ENCODE data around the gene PAXX. TPM values are rescaled to one million over a fixed set of nuclear protein-coding genes. Genes with fewer than 3 reads are reported as not detected.

PAXX gene
- polyA plus RNA-seq, 1 donor from 2014 or later = 276 TPM

DNA sequence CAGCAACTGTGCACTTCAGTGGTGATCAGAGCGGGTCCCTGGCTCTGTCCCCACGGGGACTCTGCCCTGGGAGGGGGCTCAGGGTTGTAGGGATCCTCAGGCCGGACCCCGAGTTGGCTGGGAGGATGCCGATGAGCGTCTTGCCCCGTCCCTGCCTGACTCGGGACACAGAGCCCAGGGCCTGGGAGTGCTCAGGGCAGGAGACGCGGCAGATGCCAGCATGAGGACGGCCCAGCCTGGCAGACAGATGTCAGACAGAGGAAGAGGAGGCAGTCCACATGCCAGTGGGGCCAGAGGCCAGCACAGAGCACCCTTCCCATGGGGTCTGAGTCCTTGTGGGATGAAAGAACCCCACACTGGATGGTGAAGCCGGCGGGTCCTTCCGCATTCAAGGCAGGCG lies 28.9 kb upstream of the PAXX start:
- H3K27ac ChIP-seq (ENCODE audit: low read length) = no peak overlapping the region
- H3K27me3 ChIP-seq (ENCODE audit: insufficient read depth, low read depth, low read length) = no peaks in the 10 kb centered on the region
- no peaks in the 10 kb centered on the region for H4K20me1 ChIP-seq (ENCODE audit: insufficient read depth)
- H3K9ac ChIP-seq (ENCODE audit: low read length) = no peak overlapping the region
- H3K4me3 ChIP-seq (ENCODE audit: low read length) = no peak overlapping the region
- H3K9me2 ChIP-seq (ENCODE audit: insufficient read depth, low read length) = no peaks in the 10 kb centered on the region
- TF ChIP-seq EZH2 (IDR thresholded peaks at IDR 0.05; ENCODE audit: borderline replicate concordance, insufficient read depth, low read length, poor library complexity, severe bottlenecking) = no peak
- no peak overlapping the region for H2AFZ ChIP-seq (ENCODE audit: low read depth, low read length)
- no peaks in the 10 kb centered on the region for H3F3A ChIP-seq (ENCODE audit: insufficient read depth, low read length, poor library complexity, severe bottlenecking)
- H3K36me3 ChIP-seq (ENCODE audit: insufficient read depth, low read length) = no peaks in the 10 kb centered on the region
- H3K4me2 ChIP-seq (ENCODE audit: low read length) = no peak overlapping the region
- H3K79me2 ChIP-seq (replicated peaks; ENCODE audit: insufficient read depth, low read length) = no peaks in the 10 kb centered on the region
- H3K9me3 ChIP-seq (ENCODE audit: low read length) = no peaks in the 10 kb centered on the region

DNA sequence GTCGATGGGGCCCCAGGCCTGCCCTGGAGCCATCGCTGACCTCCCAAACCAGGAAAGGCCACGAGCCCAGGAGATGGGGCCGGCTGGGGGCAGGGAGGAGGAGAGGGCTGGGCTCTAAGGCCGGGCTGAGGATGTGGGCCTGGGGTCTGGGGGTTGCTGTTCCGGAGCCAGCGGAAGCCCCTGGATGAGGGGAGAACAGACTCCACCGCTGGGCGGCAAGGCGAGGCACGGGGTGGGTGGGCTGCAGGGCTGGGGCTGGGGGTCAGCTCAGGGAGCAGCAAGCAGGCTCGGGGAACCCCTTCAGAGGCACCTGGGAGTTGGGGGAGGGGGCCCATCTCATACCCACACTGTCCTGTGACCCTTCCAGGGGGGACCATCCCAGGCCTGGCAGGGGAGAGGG lies 28.5 kb upstream of the PAXX start:
- H3K4me2 ChIP-seq (ENCODE audit: low read length) = no peak overlapping the region
- H3K36me3 ChIP-seq (ENCODE audit: insufficient read depth, low read length) = no peaks in the 10 kb centered on the region
- no peaks in the 10 kb centered on the region for H3K27me3 ChIP-seq (ENCODE audit: insufficient read depth, low read depth, low read length)
- H3K9ac ChIP-seq (ENCODE audit: low read length) = no peak overlapping the region
- no peaks in the 10 kb centered on the region for H3F3A ChIP-seq (ENCODE audit: insufficient read depth, low read length, poor library complexity, severe bottlenecking)
- TF ChIP-seq POLR2AphosphoS5 (IDR thresholded peaks at IDR 0.05) (no peak), EP300 (conservative IDR thresholded peaks at IDR 0.05; ENCODE audit: poor library complexity, severe bottlenecking) (no peak), RAD21 (conservative IDR thresholded peaks at IDR 0.05) (no peak), EZH2 (IDR thresholded peaks at IDR 0.05; ENCODE audit: borderline replicate concordance, insufficient read depth, low read length, poor library complexity, severe bottlenecking) (no peak), TAF1 (IDR thresholded peaks at IDR 0.05; ENCODE audit: low read depth) (no peak), MXI1 (conservative IDR thresholded peaks at IDR 0.05; ENCODE audit: poor library complexity, severe bottlenecking) (no peak), SMC3 (conservative IDR thresholded peaks at IDR 0.05; ENCODE audit: poor library complexity) (no peak)
- TF ChIP-seq, protein P1, sequence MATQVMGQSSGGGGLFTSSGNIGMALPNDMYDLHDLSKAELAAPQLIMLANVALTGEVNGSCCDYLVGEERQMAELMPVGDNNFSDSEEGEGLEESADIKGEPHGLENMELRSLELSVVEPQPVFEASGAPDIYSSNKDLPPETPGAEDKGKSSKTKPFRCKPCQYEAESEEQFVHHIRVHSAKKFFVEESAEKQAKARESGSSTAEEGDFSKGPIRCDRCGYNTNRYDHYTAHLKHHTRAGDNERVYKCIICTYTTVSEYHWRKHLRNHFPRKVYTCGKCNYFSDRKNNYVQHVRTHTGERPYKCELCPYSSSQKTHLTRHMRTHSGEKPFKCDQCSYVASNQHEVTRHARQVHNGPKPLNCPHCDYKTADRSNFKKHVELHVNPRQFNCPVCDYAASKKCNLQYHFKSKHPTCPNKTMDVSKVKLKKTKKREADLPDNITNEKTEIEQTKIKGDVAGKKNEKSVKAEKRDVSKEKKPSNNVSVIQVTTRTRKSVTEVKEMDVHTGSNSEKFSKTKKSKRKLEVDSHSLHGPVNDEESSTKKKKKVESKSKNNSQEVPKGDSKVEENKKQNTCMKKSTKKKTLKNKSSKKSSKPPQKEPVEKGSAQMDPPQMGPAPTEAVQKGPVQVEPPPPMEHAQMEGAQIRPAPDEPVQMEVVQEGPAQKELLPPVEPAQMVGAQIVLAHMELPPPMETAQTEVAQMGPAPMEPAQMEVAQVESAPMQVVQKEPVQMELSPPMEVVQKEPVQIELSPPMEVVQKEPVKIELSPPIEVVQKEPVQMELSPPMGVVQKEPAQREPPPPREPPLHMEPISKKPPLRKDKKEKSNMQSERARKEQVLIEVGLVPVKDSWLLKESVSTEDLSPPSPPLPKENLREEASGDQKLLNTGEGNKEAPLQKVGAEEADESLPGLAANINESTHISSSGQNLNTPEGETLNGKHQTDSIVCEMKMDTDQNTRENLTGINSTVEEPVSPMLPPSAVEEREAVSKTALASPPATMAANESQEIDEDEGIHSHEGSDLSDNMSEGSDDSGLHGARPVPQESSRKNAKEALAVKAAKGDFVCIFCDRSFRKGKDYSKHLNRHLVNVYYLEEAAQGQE (IDR thresholded peaks at IDR 0.05; ENCODE audit: borderline replicate concordance) = no peak
- TF ChIP-seq, protein P2, sequence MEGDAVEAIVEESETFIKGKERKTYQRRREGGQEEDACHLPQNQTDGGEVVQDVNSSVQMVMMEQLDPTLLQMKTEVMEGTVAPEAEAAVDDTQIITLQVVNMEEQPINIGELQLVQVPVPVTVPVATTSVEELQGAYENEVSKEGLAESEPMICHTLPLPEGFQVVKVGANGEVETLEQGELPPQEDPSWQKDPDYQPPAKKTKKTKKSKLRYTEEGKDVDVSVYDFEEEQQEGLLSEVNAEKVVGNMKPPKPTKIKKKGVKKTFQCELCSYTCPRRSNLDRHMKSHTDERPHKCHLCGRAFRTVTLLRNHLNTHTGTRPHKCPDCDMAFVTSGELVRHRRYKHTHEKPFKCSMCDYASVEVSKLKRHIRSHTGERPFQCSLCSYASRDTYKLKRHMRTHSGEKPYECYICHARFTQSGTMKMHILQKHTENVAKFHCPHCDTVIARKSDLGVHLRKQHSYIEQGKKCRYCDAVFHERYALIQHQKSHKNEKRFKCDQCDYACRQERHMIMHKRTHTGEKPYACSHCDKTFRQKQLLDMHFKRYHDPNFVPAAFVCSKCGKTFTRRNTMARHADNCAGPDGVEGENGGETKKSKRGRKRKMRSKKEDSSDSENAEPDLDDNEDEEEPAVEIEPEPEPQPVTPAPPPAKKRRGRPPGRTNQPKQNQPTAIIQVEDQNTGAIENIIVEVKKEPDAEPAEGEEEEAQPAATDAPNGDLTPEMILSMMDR (IDR thresholded peaks at IDR 0.05; ENCODE audit: poor library complexity, severe bottlenecking) = no peak
- H3K79me2 ChIP-seq (replicated peaks; ENCODE audit: insufficient read depth, low read length) = no peaks in the 10 kb centered on the region
- H3K4me3 ChIP-seq (ENCODE audit: low read length) = no peak overlapping the region
- H3K9me2 ChIP-seq (ENCODE audit: insufficient read depth, low read length) = no peaks in the 10 kb centered on the region
- H3K27ac ChIP-seq (ENCODE audit: low read length) = no peak overlapping the region
- H3K9me3 ChIP-seq (ENCODE audit: low read length) = no peaks in the 10 kb centered on the region
- H4K20me1 ChIP-seq (ENCODE audit: insufficient read depth) = no peaks in the 10 kb centered on the region
- no peak overlapping the region for H2AFZ ChIP-seq (ENCODE audit: low read depth, low read length)

Data from neural cell (in vitro differentiated cells).